GM21576 (cell line): ENCODE data around the gene INPP5E.
"Not testable (repeated sequence)": the region's sequence is repeated elsewhere in the genome, so short reads cannot be mapped to it uniquely, and the experiment has no call there.

ENCODE experiments used
- ATAC-seq: cut with Tn5 transposase; IDR thresholded peaks from one replicate; pipeline ENCODE4 v1.9.1; 2021; ENCODE audit warnings: mild to moderate bottlenecking, moderate library complexity; ENCODE audit not compliant: unreplicated experiment

INPP5E gene

DNA sequence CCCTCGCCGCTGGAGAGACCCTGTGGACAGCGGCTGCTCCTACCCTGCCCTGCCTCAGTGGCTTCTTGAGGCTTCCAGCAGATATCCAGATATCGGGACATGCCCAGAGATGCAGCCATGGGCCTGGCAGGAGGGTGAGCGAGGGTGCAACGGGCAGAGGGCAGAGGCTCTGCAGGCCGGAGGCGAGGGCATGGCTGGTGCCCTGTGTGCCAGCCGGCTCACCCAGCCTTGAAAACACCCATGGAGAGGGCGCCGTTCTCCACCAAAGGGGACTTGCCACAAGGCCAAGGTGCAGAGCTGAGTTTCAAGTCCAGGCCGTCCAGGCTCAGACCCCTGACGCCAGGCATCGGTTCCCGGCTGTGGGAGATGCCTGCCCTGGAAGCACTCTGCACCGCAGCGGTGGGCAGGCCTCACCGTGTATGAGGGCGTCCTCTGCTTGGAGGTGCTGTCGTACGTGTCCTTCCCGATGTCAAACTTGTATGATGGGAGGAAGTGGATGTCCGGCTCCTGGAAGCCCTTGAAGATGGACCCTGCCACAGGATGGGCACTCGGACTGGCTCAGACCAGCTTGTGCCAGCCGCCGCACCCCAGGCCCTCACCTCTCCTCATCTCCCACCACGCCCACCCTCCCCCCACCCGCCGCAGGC lies 8.9 kb downstream of the INPP5E start:
- no peak for ATAC-seq

DNA sequence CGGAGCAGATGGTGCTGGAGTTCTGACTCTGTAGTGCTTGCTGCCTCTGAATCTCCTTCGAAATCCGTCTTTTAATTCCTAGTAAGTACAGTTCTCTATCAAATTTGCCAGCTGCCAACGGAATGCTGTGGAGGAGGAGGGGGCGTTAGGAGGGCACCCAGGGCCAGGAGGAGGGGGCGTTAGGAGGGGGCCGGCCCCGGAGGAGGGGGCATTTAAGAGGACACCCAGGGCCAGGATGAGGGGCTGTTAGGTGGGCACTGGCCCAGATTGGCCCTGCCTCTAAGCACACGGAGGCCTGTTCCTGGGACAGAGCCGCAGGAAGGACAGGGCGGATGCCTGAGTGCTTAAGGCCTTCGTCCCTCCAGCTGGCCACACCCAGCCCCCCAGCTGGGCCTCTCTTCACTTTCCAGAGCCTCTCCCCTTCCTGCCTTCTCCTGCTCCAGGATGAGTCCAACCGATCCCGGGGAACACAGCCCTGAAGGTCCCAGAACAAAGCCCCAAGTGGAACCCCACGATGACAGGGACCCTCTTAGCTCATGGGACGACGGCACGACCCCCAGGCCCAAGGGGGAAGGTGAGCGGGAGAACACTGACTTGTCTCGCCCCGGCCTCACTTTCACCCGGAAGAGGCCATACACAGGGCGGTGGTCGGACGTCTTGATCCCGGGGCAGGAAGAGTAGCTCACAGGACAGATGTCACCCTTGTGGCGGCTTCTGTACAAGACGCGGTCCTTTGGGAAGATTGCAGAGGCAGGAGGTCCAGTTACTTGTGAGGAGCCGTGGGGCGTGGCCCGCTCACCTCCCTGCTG lies 9.8 kb downstream of the INPP5E start:
- ATAC-seq: no peak

DNA sequence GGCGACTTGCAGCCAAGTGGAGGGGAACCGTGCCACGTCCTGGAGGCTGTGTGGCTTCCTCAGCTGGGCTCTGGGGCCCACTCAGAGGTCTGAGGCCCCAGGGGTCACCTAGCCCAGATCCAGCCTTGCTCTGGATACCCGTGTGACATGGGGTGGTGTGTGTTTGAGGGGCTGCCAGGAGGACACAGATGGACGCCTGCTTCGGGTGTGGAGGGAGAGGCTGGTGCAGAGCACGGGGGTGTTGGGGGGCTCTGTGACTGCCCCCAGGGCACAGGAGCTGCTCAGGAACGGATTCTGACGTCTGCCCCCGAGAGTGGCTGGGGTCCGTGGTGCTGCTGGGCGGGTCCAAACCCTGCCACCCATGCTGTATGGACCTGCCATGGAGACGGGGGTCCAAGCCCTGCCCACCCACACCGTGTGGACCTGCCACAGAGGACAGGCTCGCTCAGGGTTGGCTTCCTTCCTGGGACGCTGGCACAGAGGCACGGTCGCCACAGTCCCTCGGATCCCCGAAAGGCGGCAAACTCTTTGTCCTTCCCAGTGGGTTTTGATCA lies 10.5 kb downstream of the INPP5E start:
- no peak for ATAC-seq

DNA sequence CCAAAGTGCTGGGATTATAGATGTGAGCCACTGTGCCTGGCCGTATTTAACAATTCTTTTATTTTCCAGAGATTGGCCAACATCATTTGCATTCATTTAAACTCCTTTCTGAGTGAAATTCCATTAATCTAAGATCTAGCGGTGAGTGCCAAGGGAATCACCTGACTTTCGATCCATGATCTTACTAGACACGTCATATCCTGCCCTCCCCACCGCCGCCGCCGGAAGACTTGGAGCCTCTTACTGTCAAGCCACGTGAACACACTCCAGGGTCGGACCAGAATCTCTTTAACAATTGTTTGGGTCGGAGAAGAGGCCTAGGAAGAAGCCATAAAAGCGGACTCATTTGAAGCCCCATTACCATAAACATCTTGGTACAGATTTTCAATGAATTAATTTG lies 12.9 kb downstream of the INPP5E start:
- ATAC-seq: no peak

DNA sequence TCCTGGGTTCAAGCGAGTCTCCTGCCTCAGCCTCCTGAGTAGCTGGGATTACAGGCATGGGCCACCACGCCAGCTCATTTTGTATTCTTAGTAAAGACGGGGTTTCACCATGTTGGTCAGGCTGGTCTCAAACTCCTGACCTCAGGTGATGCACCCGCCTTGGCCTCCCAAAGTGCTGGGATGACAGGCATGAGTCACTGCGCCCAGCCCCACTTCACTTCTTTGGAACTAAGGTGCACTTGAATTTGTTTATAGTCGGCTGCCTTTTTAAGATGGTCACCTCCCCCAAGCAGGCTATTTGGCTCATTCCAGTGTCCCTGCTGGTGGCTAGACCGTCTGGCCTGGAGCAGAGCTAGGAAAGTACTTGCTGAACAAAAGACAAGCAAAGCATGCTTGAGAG lies 14.3 kb downstream of the INPP5E start:
- not testable (repeated sequence) for ATAC-seq

DNA sequence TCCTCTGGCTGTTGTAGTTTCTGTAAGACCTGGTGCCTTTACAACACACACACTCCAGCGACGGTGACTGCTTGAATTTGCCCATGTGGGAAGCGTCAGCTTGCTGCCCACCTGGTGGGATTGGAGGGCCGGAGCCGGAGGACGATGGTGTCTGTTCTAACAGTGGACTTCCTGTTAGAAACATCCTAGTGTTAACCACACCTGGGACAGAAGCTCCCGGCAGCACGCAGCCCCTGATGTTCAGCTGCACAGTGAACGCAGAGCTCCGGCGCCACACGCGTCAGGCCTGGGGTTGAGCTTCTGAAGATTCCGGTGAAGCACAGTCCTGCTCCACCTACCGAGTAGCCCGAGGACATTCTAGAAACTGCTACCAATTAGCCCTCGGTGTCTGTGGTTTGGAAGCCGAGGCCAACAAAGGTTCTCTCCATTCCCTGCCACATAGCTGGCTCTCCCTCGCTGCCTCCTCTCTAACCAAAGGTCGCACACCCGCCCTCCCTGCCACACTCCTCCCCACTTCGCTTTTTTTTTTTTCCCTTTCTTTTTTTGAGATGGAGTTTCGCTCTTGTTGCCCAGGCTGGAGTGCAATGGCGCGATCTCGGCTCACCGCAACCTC lies 14.8 kb downstream of the INPP5E start:
- no peak for ATAC-seq

DNA sequence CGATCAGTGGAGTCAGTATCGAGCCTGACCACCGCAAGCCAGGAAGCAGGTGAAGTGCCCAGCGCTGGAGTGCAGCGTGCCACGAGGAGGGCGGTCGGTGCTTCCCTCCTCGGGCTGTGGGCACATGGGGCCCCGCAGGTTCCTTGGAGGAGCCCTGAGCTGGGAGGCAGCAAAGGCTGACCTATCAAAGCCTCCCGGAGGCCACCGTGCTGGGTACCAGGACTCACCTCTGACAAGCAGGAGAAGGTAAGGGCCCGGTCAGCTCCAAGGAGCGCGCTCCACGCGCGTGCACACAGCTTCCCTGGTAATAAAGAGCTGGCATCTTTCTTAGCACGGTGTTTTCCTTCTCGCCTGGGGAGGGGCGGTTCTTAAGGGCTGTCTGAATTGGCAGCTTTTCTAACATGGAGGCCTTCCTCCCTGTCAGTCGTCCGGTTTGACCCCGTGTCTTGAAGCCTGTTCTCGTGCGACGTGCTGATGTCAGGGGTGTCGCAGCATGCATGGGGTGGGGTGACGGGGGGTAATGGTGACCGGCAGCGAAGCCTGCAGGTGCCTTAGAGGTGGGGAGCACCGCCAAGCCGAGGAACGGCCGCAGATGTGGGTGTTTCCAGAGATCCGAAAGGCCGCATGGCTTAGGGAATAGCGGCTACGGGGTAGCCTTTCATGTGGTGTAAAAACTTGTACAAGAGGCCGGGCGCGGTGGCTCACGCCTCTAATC lies 16.1 kb downstream of the INPP5E start:
- no peak for ATAC-seq

DNA sequence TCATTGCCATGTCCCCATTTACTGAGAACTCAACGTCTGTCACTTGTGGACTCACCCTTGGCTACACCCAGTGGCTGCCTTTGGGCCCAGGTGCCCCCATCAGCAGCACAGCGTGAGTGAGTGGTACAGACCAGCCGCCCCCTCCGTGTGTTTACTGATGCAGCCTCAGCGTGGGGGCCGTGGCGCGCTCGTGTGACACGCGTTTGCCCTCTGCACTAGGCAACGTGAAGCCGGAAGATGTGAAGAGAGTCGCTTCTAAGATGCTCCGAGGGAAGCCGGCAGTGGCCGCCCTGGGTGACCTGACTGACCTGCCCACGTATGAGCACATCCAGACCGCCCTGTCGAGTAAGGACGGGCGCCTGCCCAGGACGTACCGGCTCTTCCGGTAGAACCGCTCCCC lies 16.8 kb downstream of the INPP5E start:
- no peak for ATAC-seq

DNA sequence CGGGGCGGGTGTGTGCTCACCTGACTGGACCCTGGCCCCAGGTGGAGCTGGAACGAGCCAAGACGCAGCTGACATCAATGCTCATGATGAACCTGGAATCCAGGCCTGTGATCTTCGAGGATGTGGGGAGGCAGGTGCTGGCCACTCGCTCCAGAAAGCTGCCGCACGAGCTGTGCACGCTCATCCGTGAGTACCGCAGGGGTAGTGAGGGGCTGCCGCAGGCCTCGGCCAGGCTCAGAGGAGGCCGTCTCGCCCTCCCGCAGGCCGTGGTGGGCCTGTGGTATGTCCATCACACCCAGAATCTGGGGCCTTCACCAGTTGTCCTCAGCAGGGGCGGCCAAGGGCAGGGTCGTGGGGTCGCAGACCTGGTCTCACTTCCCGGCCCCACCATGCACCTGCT lies 17.9 kb downstream of the INPP5E start:
- no peak for ATAC-seq

DNA sequence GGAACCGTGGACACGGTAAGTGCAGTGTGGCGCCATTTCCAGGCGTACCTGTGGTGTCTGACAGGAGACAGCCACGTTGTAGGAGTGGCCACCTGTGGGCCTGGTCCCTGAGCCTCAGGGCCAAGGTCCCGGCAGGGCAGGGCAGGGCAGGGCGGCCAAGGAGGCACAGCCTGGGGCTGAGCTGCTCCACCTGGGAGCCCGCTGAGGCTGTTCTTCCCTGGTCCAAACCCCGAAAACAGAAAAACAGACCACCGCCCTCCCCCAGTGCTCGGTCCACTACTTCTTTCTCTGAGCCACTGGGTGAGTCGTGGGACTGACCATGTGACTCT lies 20.6 kb downstream of the INPP5E start:
- ATAC-seq: no peak

DNA sequence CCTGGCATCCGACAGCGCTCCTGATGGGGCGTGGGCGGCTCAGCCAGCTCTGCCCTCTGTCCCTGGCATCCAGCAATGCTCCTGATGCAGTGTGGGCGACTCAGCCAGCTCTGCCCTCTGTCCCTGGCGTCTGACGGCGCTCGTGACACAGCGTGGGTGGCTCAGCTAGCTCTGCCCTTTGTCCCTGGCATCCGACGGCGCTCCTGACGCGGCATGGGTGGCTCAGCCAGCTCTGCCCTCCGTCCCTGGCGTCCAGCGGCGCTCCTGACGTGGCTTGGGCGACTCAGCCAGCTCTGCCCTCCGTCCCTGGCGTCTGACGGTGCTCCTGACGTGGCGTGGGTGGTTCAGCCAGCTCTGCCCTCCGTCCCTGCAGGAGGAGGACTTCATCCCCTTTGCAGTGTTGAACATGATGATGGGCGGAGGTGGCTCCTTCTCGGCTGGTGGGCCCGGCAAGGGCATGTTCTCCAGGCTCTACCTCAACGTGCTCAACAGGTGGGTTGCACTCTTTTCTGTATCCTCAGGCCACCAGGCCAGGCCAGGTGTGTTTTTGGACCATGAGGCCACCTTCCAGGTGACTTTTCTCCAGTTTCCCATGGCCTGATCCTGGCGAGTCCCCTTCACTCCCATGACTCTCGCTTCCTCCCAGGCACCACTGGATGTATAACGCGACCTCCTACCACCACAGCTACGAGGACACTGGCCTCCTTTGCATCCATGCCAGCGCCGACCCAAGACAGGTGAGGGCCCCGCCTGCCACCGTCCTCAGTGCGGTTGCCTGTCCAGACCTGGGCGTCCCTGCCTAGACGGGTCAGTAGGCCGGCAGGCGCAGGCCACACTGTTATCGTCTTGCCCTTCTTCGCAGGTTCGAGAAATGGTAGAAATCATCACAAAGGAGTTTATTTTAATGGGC lies 21.2 kb downstream of the INPP5E start:
- ATAC-seq: no peak

DNA sequence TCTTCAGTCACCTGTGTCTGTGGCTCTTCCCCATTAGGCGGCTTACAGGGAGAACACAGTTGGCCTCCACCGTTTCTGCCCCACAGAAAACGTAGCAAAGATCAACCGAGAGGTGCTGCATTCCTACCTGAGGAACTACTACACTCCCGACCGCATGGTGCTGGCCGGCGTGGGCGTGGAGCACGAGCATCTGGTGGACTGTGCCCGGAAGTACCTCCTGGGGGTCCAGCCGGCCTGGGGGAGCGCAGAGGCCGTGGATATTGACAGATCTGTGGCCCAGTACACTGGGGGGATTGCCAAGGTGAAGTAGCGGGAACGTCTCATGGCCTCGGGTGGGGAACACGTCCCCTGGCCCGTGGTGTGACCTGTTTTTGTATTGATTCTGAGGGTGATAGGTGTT lies 22.7 kb downstream of the INPP5E start:
- ATAC-seq: no peak

DNA sequence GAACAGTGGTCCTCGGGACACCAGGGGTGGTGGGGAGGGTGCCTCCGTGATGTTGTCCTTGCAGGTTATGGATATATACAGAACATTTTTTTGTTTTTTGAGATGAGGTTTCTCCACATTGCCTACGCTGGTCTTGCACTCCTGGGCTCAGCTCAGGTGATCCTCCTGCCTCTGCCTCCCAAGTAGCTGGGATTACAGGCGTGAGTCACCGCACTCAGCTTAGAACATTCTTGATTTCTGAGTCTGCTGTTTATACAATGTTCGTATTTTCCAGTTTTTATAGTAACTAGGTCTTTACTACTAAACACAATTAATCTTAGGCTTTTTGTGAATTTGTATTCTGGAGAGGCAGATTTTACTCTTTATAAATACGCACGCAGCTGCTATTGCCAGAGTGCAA lies 23.2 kb downstream of the INPP5E start:
- no peak for ATAC-seq

DNA sequence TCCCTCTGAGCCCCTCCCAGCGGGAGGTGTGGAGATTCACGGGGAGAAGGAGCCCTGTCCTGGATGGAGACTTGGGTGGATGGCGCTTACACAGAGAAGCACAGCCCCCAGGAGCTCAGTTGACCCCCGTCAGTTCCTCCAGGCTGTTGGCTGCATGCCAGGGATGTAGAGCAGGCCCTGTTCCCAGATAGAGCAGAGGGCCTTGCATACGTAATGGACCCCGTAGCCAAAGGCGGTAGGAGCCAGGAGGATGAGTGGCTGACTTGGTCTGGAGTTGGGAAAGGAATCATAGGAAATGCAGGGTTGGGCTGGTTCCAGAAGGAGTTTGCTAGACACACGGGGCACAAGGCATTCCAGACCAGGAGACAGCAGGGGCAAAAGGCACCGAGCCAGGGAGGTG lies 26.7 kb downstream of the INPP5E start:
- no peak for ATAC-seq

DNA sequence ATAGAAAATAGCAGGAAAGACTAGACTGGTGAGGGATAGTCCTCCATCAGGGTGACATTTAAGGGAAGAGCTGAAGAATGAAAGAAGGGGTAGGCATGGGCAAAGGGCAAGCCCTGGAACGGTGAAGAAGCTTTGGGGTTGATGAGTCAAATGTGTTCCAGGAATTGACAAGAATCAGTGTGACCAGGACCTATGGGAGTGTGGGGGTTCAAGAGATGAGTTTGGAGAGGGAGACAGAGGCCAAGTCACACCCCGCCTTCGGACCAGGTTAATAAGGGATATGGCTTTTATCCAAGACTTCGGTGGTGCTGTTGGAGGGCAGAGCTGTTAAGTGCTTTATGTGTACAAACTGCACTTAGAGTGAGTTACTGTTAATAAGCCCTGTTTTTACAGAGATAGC lies 28.3 kb downstream of the INPP5E start:
- no peak for ATAC-seq

DNA sequence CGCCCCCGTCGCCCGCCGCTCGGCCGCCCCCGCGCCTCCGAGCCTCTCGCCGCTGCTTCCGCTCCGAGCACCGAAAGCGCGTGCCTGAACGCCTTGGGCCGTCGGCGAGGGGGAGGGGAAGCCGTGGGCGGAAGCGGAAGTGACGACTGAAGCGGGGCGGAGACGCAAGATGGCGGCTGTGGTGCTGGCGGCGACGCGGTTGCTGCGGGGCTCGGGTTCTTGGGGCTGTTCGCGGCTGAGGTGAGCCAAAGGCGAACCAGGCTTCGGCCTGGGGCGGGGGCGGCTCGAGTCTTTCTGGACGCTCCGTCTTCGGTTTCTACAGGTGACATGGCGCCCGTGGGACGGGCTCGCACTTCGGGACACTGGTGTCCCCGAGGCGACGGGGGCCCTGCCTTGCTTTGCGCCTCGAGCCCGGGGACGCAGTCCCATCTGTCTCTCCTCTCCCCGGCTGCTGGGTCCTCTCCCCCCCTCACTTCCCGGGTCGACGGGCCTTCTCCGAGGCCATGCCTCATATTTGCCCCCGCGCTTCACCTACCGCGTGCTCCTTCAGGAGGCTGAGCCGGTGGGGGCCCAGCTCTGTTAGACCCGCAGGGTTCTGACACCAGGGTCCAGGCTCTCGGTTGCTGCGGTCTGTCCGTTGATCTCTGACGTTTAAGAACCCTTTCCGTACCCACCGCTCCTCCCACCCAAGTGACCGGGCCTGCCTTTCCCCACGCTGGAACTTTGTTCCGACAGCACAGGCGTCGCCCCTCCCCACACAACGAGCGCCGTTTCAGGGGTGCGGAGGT lies 29.0 kb downstream of the INPP5E start, which contains the start of the genes ENTR1 and PMPCA:
ENTR1 (minus strand) TSS at position 115 of the 788 bp plus-strand sequence. CDS start 217 bp downstream, outside the sequence.
PMPCA (plus strand) TSS at position 159 of the 788 bp plus-strand sequence; CDS start at position 170, 11 bp downstream.
- ATAC-seq: peak; percentile 84

DNA sequence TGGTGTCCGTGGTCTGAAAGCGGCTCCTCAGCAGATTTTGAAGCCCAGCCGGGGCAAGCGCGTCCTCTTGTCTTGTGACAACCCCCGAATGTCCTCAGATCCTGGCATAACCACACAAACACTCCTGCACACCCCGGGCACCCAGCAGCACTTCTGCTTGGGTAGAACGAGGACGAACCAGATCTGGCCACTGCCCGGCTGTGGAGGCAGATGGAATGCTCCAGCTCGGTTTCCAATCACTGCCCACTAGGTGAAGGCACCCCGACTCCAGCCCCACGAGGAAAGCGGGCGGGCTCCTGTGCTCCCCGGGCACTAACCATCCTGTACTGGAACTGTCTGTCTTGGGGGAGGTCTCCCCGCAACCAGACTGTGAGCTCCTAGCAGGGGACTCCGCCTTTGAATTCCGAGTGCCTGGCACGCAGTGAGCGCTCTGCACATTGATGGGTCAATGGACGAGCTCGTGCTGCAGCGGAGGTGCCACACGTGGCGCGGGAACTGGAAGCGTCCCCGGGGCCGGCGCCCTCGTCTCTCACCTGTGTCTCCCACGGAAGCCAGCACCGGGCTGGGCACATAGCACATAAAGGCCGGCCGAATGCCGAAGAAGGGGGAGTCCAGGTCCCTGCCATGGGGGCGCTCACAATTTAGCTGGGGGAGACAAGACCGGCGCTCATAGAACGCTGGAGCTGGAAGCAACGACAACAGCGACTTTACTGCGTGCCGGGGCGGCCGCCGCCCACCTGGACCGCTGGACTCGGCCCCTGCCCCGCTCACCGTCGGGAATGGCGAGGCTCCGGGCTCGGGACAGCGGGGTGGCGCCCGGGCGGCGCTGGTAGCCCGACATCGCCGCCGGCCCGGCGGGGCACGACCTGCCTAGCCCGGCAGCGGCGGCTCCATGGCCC lies 29.8 kb downstream of the INPP5E start:
- ATAC-seq: no peak

DNA sequence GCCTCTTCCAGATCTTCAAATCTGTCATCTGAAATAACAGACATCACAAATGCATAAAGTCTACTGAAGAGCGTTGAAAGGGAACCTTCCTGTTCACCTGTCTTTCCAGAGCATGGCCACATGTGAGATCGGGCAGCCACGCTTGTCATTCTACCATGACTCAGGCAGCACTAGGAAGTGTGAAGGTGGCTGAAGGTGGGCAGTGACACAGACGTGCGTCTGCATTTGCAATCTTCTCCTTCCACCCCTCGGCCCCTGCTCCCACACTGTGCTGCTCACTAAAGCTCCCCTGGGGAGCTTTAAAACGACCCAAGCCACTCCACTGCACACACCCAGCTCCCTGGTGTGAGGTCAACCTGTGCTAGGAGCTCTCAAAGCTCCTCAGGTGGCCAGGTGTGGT lies 31.7 kb downstream of the INPP5E start:
- ATAC-seq: no peak
